GM23338 (cell line): ENCODE data around the gene REV3L. TPM values are rescaled to one million over a fixed set of nuclear protein-coding genes. Genes with fewer than 3 reads are reported as not detected.

Experiments used
- ATAC-seq: fragments of 200-7000 bp; cut with Tn5 transposase; 3 replicates; pipeline ENCODE4 v1.9.1; 2020
- DNase-seq: peaks from one replicate; pipeline ENCODE4 v3.0.0-alpha.2; 2015; ENCODE audit warnings: low spot score
- H2AFZ ChIP-seq: fragments of 200-600 bp; sonication (generic); 2 replicates; pipeline ENCODE4 v1.8.0; 2016; ENCODE audit warnings: antibody characterized with exemption, mild to moderate bottlenecking, moderate library complexity
- H3F3A ChIP-seq: fragments of 200-600 bp; sonication (generic); replicated peaks from 2 replicates; pipeline ENCODE4 v1.8.0; 2017; ENCODE audit warnings: antibody characterized with exemption, mixed run types, low read depth
- H3K27ac ChIP-seq: fragments of 200-600 bp; sonication (generic); 2 replicates; pipeline ENCODE4 v1.6.1; 2016; ENCODE audit warnings: low read depth
- H3K27me3 ChIP-seq: fragments of 200-600 bp; sonication (generic); 2 replicates; pipeline ENCODE4 v1.8.0; 2016; ENCODE audit warnings: mild to moderate bottlenecking, mixed run types, moderate library complexity; ENCODE audit not compliant: insufficient read depth
- H3K36me3 ChIP-seq: fragments of 200-600 bp; sonication (generic); 2 replicates; pipeline ENCODE4 v1.8.0; 2016; ENCODE audit warnings: mild to moderate bottlenecking; ENCODE audit not compliant: insufficient read depth
- H3K4me1 ChIP-seq: fragments of 200-600 bp; sonication (generic); 2 replicates; pipeline ENCODE4 v1.8.0; 2016; ENCODE audit warnings: mild to moderate bottlenecking, moderate library complexity; ENCODE audit not compliant: insufficient read depth
- H3K4me2 ChIP-seq: fragments of 200-600 bp; sonication (generic); 2 replicates; pipeline ENCODE4 v1.7.1; 2017; ENCODE audit warnings: mixed run types
- H3K4me3 ChIP-seq: fragments of 200-600 bp; sonication (generic); 2 replicates; pipeline ENCODE4 v1.6.1; 2016; ENCODE audit warnings: mixed run types
- H3K79me2 ChIP-seq: fragments of 200-600 bp; sonication (generic); replicated peaks from 2 replicates; pipeline ENCODE4 v1.8.0; 2017; ENCODE audit warnings: mild to moderate bottlenecking; ENCODE audit not compliant: insufficient read depth
- H3K9me2 ChIP-seq: fragments of 200-600 bp; sonication (generic); 2 replicates; pipeline ENCODE4 v1.8.0; 2017; ENCODE audit not compliant: insufficient read depth
- H4K20me1 ChIP-seq: fragments of 200-600 bp; sonication (generic); replicated peaks from 2 replicates; pipeline ENCODE4 v1.8.0; 2017; ENCODE audit warnings: mild to moderate bottlenecking; ENCODE audit not compliant: insufficient read depth
- H3K27ac Mint-ChIP-seq: 2 replicates; pipeline ENCODE4 v1.8.0; 2020; ENCODE audit warnings: inconsistent platforms, mild to moderate bottlenecking, moderate library complexity, mixed read lengths
- H3K27me3 Mint-ChIP-seq: 3 replicates; pipeline ENCODE4 v1.8.0; 2022; ENCODE audit warnings: low read depth, mild to moderate bottlenecking, moderate library complexity, mixed read lengths, inconsistent platforms; ENCODE audit not compliant: insufficient read depth, poor library complexity
- H3K36me3 Mint-ChIP-seq: 3 replicates; pipeline ENCODE4 v1.8.0; 2021; ENCODE audit warnings: low read depth, mild to moderate bottlenecking, inconsistent platforms, moderate library complexity, mixed read lengths
- H3K4me1 Mint-ChIP-seq: 3 replicates; pipeline ENCODE4 v1.8.0; 2020; ENCODE audit warnings: mild to moderate bottlenecking, inconsistent platforms, mixed read lengths
- H3K4me3 Mint-ChIP-seq: 3 replicates; pipeline ENCODE4 v1.8.0; 2021; ENCODE audit warnings: moderate library complexity, mild to moderate bottlenecking, inconsistent platforms, mixed read lengths
- H3K9me3 Mint-ChIP-seq: 3 replicates; pipeline ENCODE4 v1.8.0; 2020; ENCODE audit warnings: moderate library complexity, mild to moderate bottlenecking, inconsistent platforms, mixed read lengths
- CREB1 ChIP-seq: fragments of 250-450 bp; sonication (Bioruptor Pico); IDR thresholded peaks from 2 replicates; pipeline ENCODE4 v1.5.0; 2020; ENCODE audit warnings: low read depth, mild to moderate bottlenecking, moderate library complexity
- CTCF ChIP-seq, 2 experiments: fragments of 200-600 bp in 1 of 2; sonication (generic) in 1 of 2; conservative IDR thresholded peaks; 2 replicates each; pipeline versions ENCODE4 v1.5.1 to v1.6.1; 2016 to 2017; ENCODE audit warnings: antibody characterized with exemption in 2 of 2, low read depth in 2 of 2, mild to moderate bottlenecking in 2 of 2, moderate library complexity in 1 of 2
- ETS1 ChIP-seq: IDR thresholded peaks from 2 replicates; pipeline ENCODE4 v1.6.1; 2016; ENCODE audit warnings: antibody characterized with exemption
- EZH2 ChIP-seq: fragments of 200-600 bp; sonication (generic); IDR thresholded peaks from one replicate; pipeline ENCODE4 v1.8.0; 2017; ENCODE audit warnings: antibody characterized with exemption, mild to moderate bottlenecking, low read depth; ENCODE audit not compliant: unreplicated experiment
- EZH2phosphoT487 ChIP-seq: fragments of 200-600 bp; sonication (generic); IDR thresholded peaks from one replicate; pipeline ENCODE4 v1.8.1; 2018; ENCODE audit warnings: antibody characterized with exemption; ENCODE audit not compliant: unreplicated experiment
- JUNB ChIP-seq: IDR thresholded peaks from one replicate; pipeline ENCODE4 v1.6.1; 2016; ENCODE audit warnings: antibody characterized with exemption; ENCODE audit not compliant: unreplicated experiment
- NANOG ChIP-seq: IDR thresholded peaks from 2 replicates; pipeline ENCODE4 v1.6.1; 2016; ENCODE audit warnings: antibody characterized with exemption, borderline replicate concordance
- POLR2AphosphoS5 ChIP-seq: IDR thresholded peaks from 2 replicates; pipeline ENCODE4 v1.6.1; 2016; ENCODE audit warnings: antibody characterized with exemption, low read depth
- REST ChIP-seq: IDR thresholded peaks from one replicate; pipeline ENCODE4 v1.6.1; 2018; ENCODE audit warnings: antibody characterized with exemption; ENCODE audit not compliant: unreplicated experiment
- STAT1 ChIP-seq: IDR thresholded peaks from one replicate; pipeline ENCODE4 v1.6.1; 2016; ENCODE audit warnings: antibody characterized with exemption; ENCODE audit not compliant: unreplicated experiment
- ZNF114 ChIP-seq: fragments of 250-450 bp; sonication (Bioruptor Pico); IDR thresholded peaks from 2 replicates; pipeline ENCODE4 v1.5.0; 2020; ENCODE audit warnings: mild to moderate bottlenecking, moderate library complexity
- ZNF331 ChIP-seq: fragments of 250-450 bp; sonication (Bioruptor Pico); IDR thresholded peaks from 2 replicates; pipeline ENCODE4 v1.5.0; 2020; ENCODE audit warnings: low read depth, mild to moderate bottlenecking, moderate library complexity
- ZNF462 ChIP-seq: fragments of 250-450 bp; sonication (Bioruptor Pico); IDR thresholded peaks from 2 replicates; pipeline ENCODE4 v1.5.0; 2020; ENCODE audit warnings: mild to moderate bottlenecking, moderate library complexity
- polyA plus RNA-seq: library from polyadenylated mRNA; unstranded; fragments of >200 nt; fragmentation: Nextera tagmentation; extraction: Ambion mirVana; gene quantifications from 2 replicates; pipeline ENCODE4 v1.2.1, GENCODE V29; 2016
- total RNA-seq: library from RNA; depleted of rRNA; stranded (reverse); fragments of >200 nt; shearing (Covaris generic); gene quantifications from 2 replicates; pipeline ENCODE4 v1.2.3, GENCODE V29; 2014

Gene REV3L
- total and polyA plus RNA-seq, 2 experiments from 2014 or later = 8.3 to 13.1 TPM

- Mint-ChIP-seq H3K4me1 (peaks cover 46% of the 10 kb centered on the region), H3K36me3 (no peaks in the 10 kb centered on the region), H3K27ac (peak overlapping the region; percentile 87), H3K9me3 (no peaks in the 10 kb centered on the region), H3K4me3 (peak overlapping the region; percentile 53), H3K27me3 (peaks cover 22% of the 10 kb centered on the region)
- Histone ChIP-seq H3K9me2 (no peaks in the 10 kb centered on the region), H3K4me2 (peak overlapping the region; percentile 48), H3K79me2 (0 out of 2 replicates have a peak, but pooled peaks cover 4% of the 10 kb centered on the region), H2AFZ (no peak overlapping the region), H3K4me1 (peaks cover 49% of the 10 kb centered on the region), H3K4me3 (peak overlapping the region; percentile 29), H3K27me3 (peaks cover 12% of the 10 kb centered on the region), H4K20me1 (no peaks in the 10 kb centered on the region), H3F3A (no peaks in the 10 kb centered on the region; the same call in 1 of the 2 replicates), H3K27ac (peak overlapping the region; percentile 70; the same call in 1 of the 2 replicates), H3K36me3 (no peaks in the 10 kb centered on the region)
- ATAC-seq = no peak
- TF ChIP-seq ZNF462 (CRISPR knock-in tag) (no peak), ZNF331 (CRISPR knock-in tag) (no peak), REST (no peak), ETS1 (no peak), EZH2 (no peak), ZNF114 (CRISPR knock-in tag) (no peak), EZH2phosphoT487 (no peak), NANOG (no peak), STAT1 (no peak), JUNB (no peak), CREB1 (CRISPR knock-in tag) (no peak), CTCF (conservative IDR thresholded peaks at IDR 0.05; ENCODE audit: low read depth in 2 of 2) (no peak), POLR2AphosphoS5 (no peak)
- DNase-seq = no peak
These were observed 228.2 kb downstream of the REV3L start for GRCh38 chr6:111254779-111255166.
